ENCODE data around the gene HOXD10. TPM values are rescaled to one million over a fixed set of nuclear protein-coding genes. Genes with fewer than 3 reads are reported as not detected.

The HOXD10 gene
- total RNA-seq, 1 experiment from 2014 or later, result 88.6 TPM

- peaks cover 28% of the 10 kb centered on the region for H3K4me1 ChIP-seq (ENCODE audit: insufficient read depth, low read length, poor library complexity, severe bottlenecking)
- intact Hi-C loops (cut with micrococcal nuclease; ENCODE audit: unreplicated experiment), result loop anchor here (5.0 kb wide), 1 partner anchor 299 kb away; no protein-coding TSS in a partner anchor
- POLR2A ChIA-PET (ENCODE audit: low non-redundant PET), result no interaction called here
- peak overlapping the region; percentile 48 for H3K4me3 ChIP-seq (ENCODE audit: low read depth, low read length, poor library complexity, severe bottlenecking)
- DNase-seq (ENCODE audit: low spot score), result peak; percentile 70
- CTCF ChIA-PET, result no interaction called here
- peak overlapping the region; percentile 85 for H3K27ac ChIP-seq (ENCODE audit: low read depth, low read length, poor library complexity, severe bottlenecking)
- H3K36me3 ChIP-seq (ENCODE audit: insufficient read depth, low read length, poor library complexity, severe bottlenecking), result peaks cover 38% of the 10 kb centered on the region
- TF ChIP-seq EZH2 (IDR thresholded peaks at IDR 0.05; ENCODE audit: borderline replicate concordance, low read depth, low read length, poor library complexity, severe bottlenecking) (no peak), CTCF (conservative IDR thresholded peaks at IDR 0.05; ENCODE audit: low read depth, low read length) (no peak)
- no peaks in the 10 kb centered on the region for H3K27me3 ChIP-seq (replicated peaks; ENCODE audit: insufficient read depth, low read depth, low read length, poor library complexity)
- BruUV-seq (replicated peaks), result no TSS peak
- H3K9me3 ChIP-seq (ENCODE audit: low read depth, low read length, poor library complexity, severe bottlenecking), result no peaks in the 10 kb centered on the region
These were observed 41.6 kb downstream of the HOXD10 start for GRCh38 chr2:176158186-176158591.

DNA sequence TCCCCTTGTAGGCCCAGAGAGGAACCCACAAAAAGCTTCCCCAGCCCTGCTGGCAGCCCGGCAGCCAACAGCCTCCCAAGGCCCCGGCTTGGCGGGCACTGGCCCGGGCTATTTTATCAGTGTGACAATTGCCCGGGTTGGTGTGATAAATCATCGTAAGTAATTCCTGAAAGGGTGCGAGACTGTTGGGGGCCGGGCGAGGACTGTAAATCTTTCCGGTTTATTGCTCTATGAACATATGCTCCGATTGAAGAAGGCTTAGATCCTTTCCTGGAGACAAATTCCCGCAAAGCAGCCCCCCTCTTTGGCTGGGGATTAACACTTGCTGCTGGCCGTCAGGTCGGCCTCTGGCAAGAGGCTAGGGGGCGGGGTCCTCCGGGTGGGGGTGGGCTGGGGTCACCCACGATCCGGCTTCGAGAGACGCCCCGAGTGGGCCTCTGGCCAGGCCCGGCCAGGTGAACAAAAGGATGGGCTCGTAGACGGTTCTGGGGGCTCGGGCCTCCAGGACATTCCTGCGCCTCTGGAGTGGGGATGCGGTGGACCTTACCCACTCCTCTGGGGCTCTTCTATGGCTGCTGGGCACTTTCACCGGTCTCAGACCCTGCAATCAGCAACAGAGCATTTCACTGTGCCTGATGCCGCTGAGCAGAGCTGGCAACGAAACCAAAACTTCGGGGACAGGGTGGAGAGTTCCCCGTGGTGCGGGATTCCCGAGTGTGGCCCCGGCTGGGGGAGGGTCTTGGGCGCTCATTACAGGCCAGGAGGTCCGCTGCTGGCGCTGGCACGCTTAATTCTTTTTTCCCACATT, 42.5 kb downstream of the HOXD10 start:
- peak; percentile 88 for DNase-seq (ENCODE audit: low spot score)
- BruUV-seq (replicated peaks), result no TSS peak
- H3K27ac ChIP-seq (ENCODE audit: low read depth, low read length, poor library complexity, severe bottlenecking), result peak overlapping the region; percentile 37
- H3K9me3 ChIP-seq (ENCODE audit: low read depth, low read length, poor library complexity, severe bottlenecking), result no peaks in the 10 kb centered on the region
- intact Hi-C loops (cut with micrococcal nuclease; ENCODE audit: unreplicated experiment), result loop anchor here (5.0 kb wide), 1 partner anchor 298 kb away; no protein-coding TSS in a partner anchor
- no peaks in the 10 kb centered on the region for H3K27me3 ChIP-seq (replicated peaks; ENCODE audit: insufficient read depth, low read depth, low read length, poor library complexity)
- no peak for TF ChIP-seq CTCF (conservative IDR thresholded peaks at IDR 0.05; ENCODE audit: low read depth, low read length)
- ChIA-PET CTCF (interaction anchor here (0.6 kb wide), 1 partner anchor 485 kb away, joined by 3 read pairs; no protein-coding TSS in a partner anchor), POLR2A (ENCODE audit: low non-redundant PET) (interaction anchor here (0.6 kb wide), 1 partner anchor 1335 kb away, joined by 6 read pairs; no protein-coding TSS in a partner anchor)
- H3K4me3 ChIP-seq (ENCODE audit: low read depth, low read length, poor library complexity, severe bottlenecking), result no peak overlapping the region
- H3K36me3 ChIP-seq (ENCODE audit: insufficient read depth, low read length, poor library complexity, severe bottlenecking), result peaks cover 29% of the 10 kb centered on the region
- peaks cover 28% of the 10 kb centered on the region for H3K4me1 ChIP-seq (ENCODE audit: insufficient read depth, low read length, poor library complexity, severe bottlenecking)

- no peak for TF ChIP-seq CTCF (conservative IDR thresholded peaks at IDR 0.05; ENCODE audit: low read depth, low read length)
- no peak for TF ChIP-seq EZH2 (IDR thresholded peaks at IDR 0.05; ENCODE audit: borderline replicate concordance, low read depth, low read length, poor library complexity, severe bottlenecking)
- Histone ChIP-seq H3K4me1 (ENCODE audit: insufficient read depth, low read length, poor library complexity, severe bottlenecking) (peaks cover 28% of the 10 kb centered on the region), H3K27ac (ENCODE audit: low read depth, low read length, poor library complexity, severe bottlenecking) (peak overlapping the region; percentile 37), H3K27me3 (replicated peaks; ENCODE audit: insufficient read depth, low read depth, low read length, poor library complexity) (no peaks in the 10 kb centered on the region), H3K36me3 (ENCODE audit: insufficient read depth, low read length, poor library complexity, severe bottlenecking) (peaks cover 23% of the 10 kb centered on the region), H3K4me3 (ENCODE audit: low read depth, low read length, poor library complexity, severe bottlenecking) (no peak overlapping the region), H3K9me3 (ENCODE audit: low read depth, low read length, poor library complexity, severe bottlenecking) (no peaks in the 10 kb centered on the region)
- DNase-seq (ENCODE audit: low spot score), result no peak
- intact Hi-C loops (cut with micrococcal nuclease; ENCODE audit: unreplicated experiment), result loop anchor here (5.0 kb wide), 1 partner anchor 298 kb away; no protein-coding TSS in a partner anchor
- ChIA-PET CTCF (no interaction called here), POLR2A (ENCODE audit: low non-redundant PET) (no interaction called here)
- no TSS peak for BruUV-seq (replicated peaks)
These were observed 43.2 kb downstream of the HOXD10 start for GRCh38 chr2:176159663-176160250.
